Heart left ventricle (tissue), 16 donors: ENCODE results near the gene RNF208. TPM values are rescaled to one million over a fixed set of nuclear protein-coding genes. Genes with fewer than 3 reads are reported as not detected.
A peak's percentile ranks its signal among the peaks of the same experiment; 100 is the strongest.

Experiments used
- ATAC-seq, 4 donors: fragments of 200-7000 bp; cut with Tn5 transposase; one replicate each; pipeline ENCODE4 v1.9.1; 2020 to 2022; ENCODE audit warnings: moderate library complexity in 4 of 4, mild to moderate bottlenecking in 3 of 4, moderate number of reproducible peaks in 1 of 4
- DNase-seq, 5 donors: peaks; one replicate each; pipeline ENCODE4 v3.0.0-alpha.2; 2020
- H3K27ac ChIP-seq, 12 donors: fragments of 200-600 bp; sonication (generic) in 4 of 12; one replicate each; pipeline versions ENCODE4 v1.5.0 to v1.8.0; 2016 to 2022; ENCODE audit warnings: mild to moderate bottlenecking in 2 of 12
- H3K27me3 ChIP-seq, 9 donors: fragments of 200-600 bp; sonication (generic) in 2 of 9; one replicate each; pipeline versions ENCODE4 v1.5.1 to v1.8.0; 2016 to 2022; ENCODE audit warnings: mild to moderate bottlenecking in 3 of 9
- H3K36me3 ChIP-seq, 9 donors: fragments of 200-600 bp; sonication (generic) in 2 of 9; one replicate each; pipeline versions ENCODE4 v1.5.0 to v1.8.0; 2018 to 2022; ENCODE audit warnings: mild to moderate bottlenecking in 2 of 9
- H3K4me1 ChIP-seq, 12 donors: fragments of 200-600 bp; sonication (generic) in 4 of 12; one replicate each; pipeline versions ENCODE4 v1.5.0 to v1.8.0; 2016 to 2022; ENCODE audit warnings: mild to moderate bottlenecking in 3 of 12
- H3K4me3 ChIP-seq, 12 donors: fragments of 200-600 bp; sonication (generic) in 4 of 12; one replicate each; pipeline versions ENCODE4 v1.5.0 to v1.8.0; 2017 to 2022; ENCODE audit warnings: mild to moderate bottlenecking in 9 of 12, moderate library complexity in 4 of 12
- H3K9me3 ChIP-seq, 12 donors: fragments of 200-600 bp; sonication (generic) in 4 of 12; one replicate each; pipeline versions ENCODE4 v1.5.0 to v1.8.0; 2016 to 2022; ENCODE audit warnings: mild to moderate bottlenecking in 1 of 12
- CTCF ChIP-seq, 12 donors: fragments of 200-600 bp; sonication (generic) in 4 of 12; IDR thresholded peaks; one replicate each; pipeline versions ENCODE4 v1.5.0 to v1.8.0; 2018 to 2022; ENCODE audit warnings: antibody characterized with exemption in 12 of 12, mild to moderate bottlenecking in 5 of 12
- POLR2A ChIP-seq, 2 donors: fragments of 450-650 bp; IDR thresholded peaks; one replicate each; pipeline ENCODE4 v1.6.1; 2017; ENCODE audit warnings: antibody characterized with exemption in 2 of 2, mild to moderate bottlenecking in 2 of 2, moderate library complexity in 2 of 2
- WGBS, 4 donors: extraction: QIAGEN DNeasy Blood & Tissue Kit in 2 of 4; methylation state at CpG; one replicate each; pipeline versions ENCODE4 v1.1.5 to v1.1.7; 2013 to 2018; 5-methylcytosine and 5-hydroxymethylcytosine counted together
- intact Hi-C, 10 donors: fragments of 100-400 bp; cut with DNase I; formaldehyde crosslinking; loops; one replicate each; pipeline versions ENCODE4 v1.11.1 to v1.14.2; 2022
- polyA plus RNA-seq, 2 donors: library from polyadenylated mRNA; stranded (reverse); fragments of 200-250 nt; gene quantifications; one replicate each; pipeline ENCODE4 v1.2.3, GENCODE V29; 2013
- total RNA-seq, 9 donors: library from RNA; depleted of rRNA in 2 of 9; stranded (reverse); fragments of >200 nt in 2 of 9; fragmentation: NEBNext Ultra II Directional in 3 of 9; extraction: Animal tissue kit (Norgen Biotek cat#: 25700) in 3 of 9; gene quantifications; one replicate each; pipeline versions ENCODE4 v1.1.0 to v1.2.4, GENCODE V29; 2016 to 2023
- donor health status: ischemic (EF 13 %, LVEDD 7.1; RV severe dilation, severe dysfunction).
- donor health status: healthy with polysubstance abuse.
- donor health status: DM: no; HTN: yes; CAD: no.
- donor health status: DM: no; HTN: no; CAD: no.
- donor health status: ischemic (EF 25% LVEDD 6.9; RV normal size, moderate dysfunction).
- donor health status: ischemic (EF 25% LVEDD 5.7; RV mildly dilated, moderate dysfunction).
- donor health status: healthy.
- donor health status: DM: yes; HTN: yes; CAD: no.
- donor health status: ischemic (EF 35%, LVEDD 5.7; RV mildly dilated, moderate dysfunction).
- donor health status: nonischemic (EF 11% LVEDD 7.7; RV severe dilation, severe dysfunction).
- donor health status: DM: yes; HTN: yes; CAD: no.
- donor health status: PGD.
- donor health status: ischemic (EF 29% LVEDD 5.4; RV normal size, mild dysfunction).
- donor health status: nonischemic (EF 23%, LVEDD 6.1; RV moderate dilation, normal function).

Gene RNF208
- total and polyA plus RNA-seq, 11 donors: 6.9 to 72.7 (median 22.5) TPM

GRCh38 chr9:137176302-137177182, 45.5 kb downstream of the RNF208 start:
- Histone ChIP-seq H3K4me1 (peaks cover 0 to 4% (median 0%) of the 10 kb centered on the region in 12 donors), H3K27ac (no peak overlapping the region), H3K9me3 (no peaks in the 10 kb centered on the region), H3K4me3 (no peak overlapping the region), H3K27me3 (peaks cover 0 to 16% (median 0%) of the 10 kb centered on the region in 9 donors), H3K36me3 (peaks cover 0 to 47% (median 36%) of the 10 kb centered on the region in 9 donors)
- no peak for DNase-seq
- TF ChIP-seq CTCF (IDR thresholded peaks at IDR 0.05) (peak in 8 of 12 donors; percentile 22 to 52 (median 42)), POLR2A (IDR thresholded peaks at IDR 0.05) (no peak)
- WGBS, 4 donors: 52 to 62% (median 56%) methylated on average over 13 to 17 of the region's 17 CpGs
- intact Hi-C loops: no loop called here
- peak in 2 of 4 donors; percentile 37 to 44 for ATAC-seq

- peaks cover 0 to 4% (median 0%) of the 10 kb centered on the region in 12 donors for H3K4me1 ChIP-seq
- TF ChIP-seq POLR2A (IDR thresholded peaks at IDR 0.05) (no peak), CTCF (IDR thresholded peaks at IDR 0.05) (peak in 1 of 12 donors; percentile 18)
- ATAC-seq (peak in 1 of 4 donors; percentile 9), DNase-seq (no peak)
- H3K36me3 ChIP-seq: peaks cover 0 to 36% (median 25%) of the 10 kb centered on the region in 9 donors
- intact Hi-C loops: no loop called here
- no peak overlapping the region for H3K4me3 ChIP-seq
- 27 to 65% (median 41%) methylated on average over 12 to 33 of the region's 33 CpGs for WGBS, 4 donors
- no peaks in the 10 kb centered on the region for H3K9me3 ChIP-seq
- H3K27ac ChIP-seq: no peak overlapping the region
- H3K27me3 ChIP-seq: peaks cover 0 to 22% (median 2%) of the 10 kb centered on the region in 9 donors
These were observed 46.6 kb downstream of the RNF208 start for GRCh38 chr9:137175345-137175961.

- intact Hi-C loops: no loop called here
- Histone ChIP-seq H3K4me3 (no peak overlapping the region), H3K4me1 (peaks cover 0 to 7% (median under 1%) of the 10 kb centered on the region in 12 donors), H3K36me3 (peaks cover 0 to 30% (median 19%) of the 10 kb centered on the region in 9 donors), H3K27me3 (peaks cover under 1 to 29% (median 9%) of the 10 kb centered on the region in 9 donors), H3K27ac (no peak overlapping the region), H3K9me3 (no peaks in the 10 kb centered on the region)
- TF ChIP-seq POLR2A (IDR thresholded peaks at IDR 0.05) (no peak), CTCF (IDR thresholded peaks at IDR 0.05) (no peak)
- no peak for DNase-seq
- 30 to 58% (median 45%) methylated on average over 6 to 34 of the region's 34 CpGs for WGBS, 4 donors
- ATAC-seq: no peak
These were observed 47.2 kb downstream of the RNF208 start for GRCh38 chr9:137174722-137175293.
